Neural cell (in vitro differentiated cells): Measurements from ENCODE around the gene LYPLAL1.

ENCODE experiments used
- MXI1 ChIP-seq: fragments of 450-650 bp; conservative IDR thresholded peaks from 2 replicates; pipeline ENCODE4 v1.6.1; 2014; ENCODE audit warnings: antibody characterized with exemption, mild to moderate bottlenecking; ENCODE audit not compliant: poor library complexity, severe bottlenecking
- POLR2AphosphoS5 ChIP-seq: IDR thresholded peaks from 2 replicates; pipeline ENCODE4 v1.6.1; 2012
- RAD21 ChIP-seq: fragments of 450-650 bp; conservative IDR thresholded peaks from 2 replicates; pipeline ENCODE4 v1.6.1; 2014; ENCODE audit warnings: antibody characterized with exemption, mild to moderate bottlenecking, moderate library complexity
- SMC3 ChIP-seq: fragments of 450-650 bp; conservative IDR thresholded peaks from 2 replicates; pipeline ENCODE4 v1.6.1; 2014; ENCODE audit warnings: antibody characterized with exemption, mild to moderate bottlenecking, moderate library complexity; ENCODE audit not compliant: poor library complexity

DNA sequence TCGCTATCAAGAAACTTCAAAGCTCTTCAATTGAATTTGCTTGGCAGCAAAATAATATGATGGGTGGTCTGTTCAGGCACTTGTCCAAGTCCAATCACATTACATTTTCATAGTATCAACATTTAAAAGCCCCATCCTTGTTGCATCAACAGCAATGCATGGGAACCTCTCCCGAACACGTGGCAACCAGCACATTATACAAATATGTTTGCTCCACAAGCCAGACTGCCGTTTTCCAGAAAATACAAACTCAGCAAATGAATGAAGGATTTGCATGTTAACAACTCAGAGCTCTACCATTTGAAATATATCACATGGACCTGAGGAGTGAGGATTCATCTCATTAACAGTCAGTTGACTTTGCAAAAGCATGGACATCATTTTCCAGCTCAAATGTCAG is 20.0 kb upstream of the LYPLAL1 start:
- TF ChIP-seq MXI1 (no peak), RAD21 (no peak), SMC3 (no peak), POLR2AphosphoS5 (no peak)
